GM18867 (cell line): Measurements from ENCODE around the gene ANTKMT.
A peak's percentile ranks its signal among the peaks of the same experiment; 100 is the strongest.
"Not testable (repeated sequence)": the region's sequence is repeated elsewhere in the genome, so short reads cannot be mapped to it uniquely, and the experiment has no call there.

ENCODE experiments used
- ATAC-seq: cut with Tn5 transposase; IDR thresholded peaks from one replicate; pipeline ENCODE4 v1.9.1; 2021; ENCODE audit warnings: mild to moderate bottlenecking, moderate library complexity; ENCODE audit not compliant: unreplicated experiment

ANTKMT gene

DNA sequence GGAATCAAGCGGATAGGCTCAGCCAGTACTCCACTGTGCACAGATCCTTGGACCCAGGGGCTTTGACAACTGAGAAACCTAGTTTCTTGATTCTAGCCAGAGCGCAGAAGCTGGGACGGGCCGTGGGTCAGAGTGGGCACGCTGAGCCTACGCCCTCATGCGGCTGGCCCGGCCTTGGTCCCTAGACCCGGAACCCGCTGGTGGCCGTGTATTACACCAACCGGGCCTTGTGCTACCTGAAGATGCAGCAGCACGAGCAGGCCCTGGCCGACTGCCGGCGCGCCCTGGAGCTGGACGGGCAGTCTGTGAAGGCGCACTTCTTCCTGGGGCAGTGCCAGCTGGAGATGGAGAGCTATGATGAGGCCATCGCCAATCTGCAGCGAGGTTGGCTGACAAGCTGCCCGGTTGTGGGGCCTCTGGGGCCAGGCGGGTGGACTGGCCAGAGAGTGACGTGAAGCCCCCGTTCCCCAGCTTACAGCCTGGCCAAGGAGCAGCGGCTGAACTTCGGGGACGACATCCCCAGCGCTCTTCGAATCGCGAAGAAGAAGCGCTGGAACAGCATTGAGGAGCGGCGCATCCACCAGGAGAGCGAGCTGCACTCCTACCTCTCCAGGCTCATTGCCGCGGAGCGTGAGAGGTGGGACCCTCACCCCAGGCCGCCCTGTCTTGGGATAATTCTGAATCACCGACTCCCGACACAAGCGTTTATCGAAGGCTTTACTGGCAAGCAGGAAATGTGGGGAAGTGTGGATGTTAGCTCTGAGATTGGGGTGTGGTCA lies 39.8 kb upstream of the ANTKMT start:
- ATAC-seq, result no peak

- no peak for ATAC-seq
These were observed 39.1 kb upstream of the ANTKMT start for GRCh38 chr16:681746-682427.

DNA sequence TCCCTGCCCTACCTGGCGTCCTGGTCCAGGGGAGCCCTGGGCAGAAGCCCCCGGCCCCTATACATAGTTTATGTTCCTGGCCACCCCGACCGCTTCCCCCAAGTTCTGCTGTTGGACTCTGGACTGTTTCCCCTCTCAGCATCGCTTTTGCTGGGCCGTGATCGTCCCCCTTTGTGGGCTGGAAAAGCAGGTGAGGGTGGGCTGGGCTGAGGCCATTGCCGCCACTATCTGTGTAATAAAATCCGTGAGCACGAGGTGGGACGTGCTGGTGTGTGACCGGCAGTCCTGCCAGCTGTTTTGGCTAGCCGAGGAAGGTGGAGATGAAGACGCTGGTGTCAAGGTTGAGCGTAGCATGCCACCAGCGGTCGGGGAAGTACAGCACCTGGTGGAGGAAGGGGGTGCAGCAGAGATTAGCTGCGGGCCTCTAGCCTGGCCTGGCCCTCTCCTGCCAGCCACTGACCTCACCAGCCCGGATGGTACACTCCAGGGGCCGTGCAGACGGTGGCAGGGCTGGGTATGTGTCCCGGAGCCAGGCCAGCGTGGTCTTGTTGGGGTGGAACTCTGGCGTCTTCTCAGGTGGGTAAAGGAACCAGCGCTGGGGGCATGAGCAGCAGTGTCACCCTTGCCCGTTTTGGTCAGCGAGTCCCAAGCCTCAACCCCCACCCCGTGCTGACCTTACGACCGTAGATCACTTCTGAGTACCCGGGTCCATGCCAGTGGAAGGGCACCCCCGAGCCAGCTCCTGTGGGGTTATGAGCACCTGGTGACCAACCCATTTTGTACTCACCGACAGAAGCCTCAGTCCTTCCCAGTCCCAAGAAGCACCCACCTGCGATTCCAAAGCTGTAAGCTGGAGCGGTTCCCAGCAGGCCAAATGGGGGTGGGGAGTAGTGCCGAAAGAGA lies 38.2 kb upstream of the ANTKMT start:
- no peak for ATAC-seq

- ATAC-seq, result no peak
These were observed 37.4 kb upstream of the ANTKMT start for GRCh38 chr16:683396-684070.

GRCh38 chr16:684071-684794 lies 36.7 kb upstream of the ANTKMT start, which contains the start of gene JMJD8:
Gene JMJD8, minus strand, starts transcription at chr16:684334. Its CDS starts 15 bp downstream, at chr16:684319.
- peak; percentile 68 for ATAC-seq

DNA sequence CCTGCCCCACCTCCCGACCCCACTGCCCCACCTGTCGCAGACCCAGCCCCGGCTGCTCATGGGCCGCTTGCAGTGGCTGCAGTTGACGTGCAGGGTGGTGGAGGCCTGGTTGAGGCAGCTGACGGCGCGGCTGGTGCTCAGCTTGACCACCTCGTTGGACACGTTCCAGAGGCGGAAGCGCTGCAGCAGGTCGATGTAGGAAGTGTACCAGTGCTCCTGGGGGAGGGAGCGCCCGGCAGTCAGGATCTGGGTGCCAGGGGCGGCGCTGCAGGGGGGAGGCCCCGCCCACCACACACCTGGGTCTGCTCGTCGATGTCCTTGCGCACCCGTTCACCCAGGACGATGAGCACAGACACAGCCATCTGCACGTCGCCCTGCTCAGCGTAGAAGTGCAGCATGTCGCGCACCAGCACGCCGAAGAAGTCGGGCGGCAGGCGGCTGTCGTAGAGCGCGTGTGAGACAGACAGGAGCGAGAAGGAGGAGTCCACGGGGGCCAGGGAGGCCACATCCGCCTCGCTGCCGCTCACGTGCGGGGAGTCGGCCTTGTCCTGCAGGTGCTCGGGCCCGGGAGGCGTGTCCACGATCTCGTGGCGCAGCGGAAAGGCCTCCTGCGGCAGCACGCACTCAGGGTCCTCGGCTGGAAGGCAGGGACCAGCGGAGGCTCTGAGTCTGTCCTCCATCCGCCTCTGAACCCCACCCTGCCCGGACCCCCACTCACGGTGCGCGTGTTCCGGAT lies 35.8 kb upstream of the ANTKMT start:
- no peak for ATAC-seq

DNA sequence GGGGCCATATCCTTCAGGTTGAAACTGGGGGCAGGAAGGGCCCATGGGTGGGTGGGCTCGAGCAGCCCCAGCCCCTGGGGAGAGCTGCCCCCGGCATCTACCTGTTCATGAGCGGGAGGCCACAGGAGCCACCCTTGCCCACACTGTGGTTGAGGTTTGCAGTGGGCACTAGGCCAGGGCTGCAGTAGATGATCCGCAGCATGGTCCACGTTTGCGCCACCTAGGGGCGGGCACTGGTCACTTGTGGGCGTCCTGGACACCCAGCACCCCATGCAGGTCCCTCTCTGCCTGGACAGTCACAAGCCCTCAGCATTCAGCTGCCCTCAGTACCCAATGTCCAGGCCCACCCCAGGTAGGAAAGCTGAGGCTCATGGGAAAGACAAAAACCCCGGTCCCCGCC lies 35.0 kb upstream of the ANTKMT start:
- no peak for ATAC-seq

DNA sequence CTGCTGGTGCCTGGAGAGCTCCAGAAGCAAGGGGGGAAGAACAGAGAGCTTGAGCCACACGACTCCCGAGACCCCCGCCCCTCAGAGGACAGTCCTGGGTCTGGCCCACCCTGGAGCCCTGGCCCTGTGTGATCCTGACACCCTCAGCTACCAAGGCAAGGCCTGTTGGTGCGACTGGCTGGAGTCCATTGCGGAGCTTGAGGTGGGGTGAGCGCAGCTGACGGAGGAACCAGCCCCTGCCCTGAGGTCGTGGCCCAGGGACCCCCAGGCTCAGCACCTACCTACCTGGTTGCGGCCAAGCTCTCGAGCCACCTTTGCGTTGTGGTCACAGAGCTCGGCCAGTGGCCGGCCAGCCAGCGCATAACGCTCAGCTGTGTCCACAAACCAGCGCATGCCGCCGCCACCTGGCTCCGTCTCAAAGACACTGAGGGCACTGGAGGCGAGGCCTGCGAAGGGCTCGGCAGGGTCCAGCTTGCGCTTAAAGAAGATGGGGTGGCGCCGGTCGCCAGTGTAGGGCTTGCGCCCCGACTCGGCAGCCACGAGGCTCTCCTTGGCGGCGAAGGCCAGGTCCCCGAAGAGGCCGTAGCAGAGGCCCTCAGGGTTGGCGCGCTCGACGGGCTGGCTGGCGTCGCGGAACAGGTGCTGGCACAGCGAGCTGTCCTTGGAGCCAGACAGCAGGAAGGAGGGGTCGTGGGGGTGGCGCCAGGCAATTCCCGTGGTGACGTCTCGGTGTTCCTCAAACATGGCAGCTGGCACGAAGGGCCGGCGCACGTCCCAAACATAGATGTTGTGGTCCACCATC lies 34.3 kb upstream of the ANTKMT start:
- ATAC-seq, result no peak

DNA sequence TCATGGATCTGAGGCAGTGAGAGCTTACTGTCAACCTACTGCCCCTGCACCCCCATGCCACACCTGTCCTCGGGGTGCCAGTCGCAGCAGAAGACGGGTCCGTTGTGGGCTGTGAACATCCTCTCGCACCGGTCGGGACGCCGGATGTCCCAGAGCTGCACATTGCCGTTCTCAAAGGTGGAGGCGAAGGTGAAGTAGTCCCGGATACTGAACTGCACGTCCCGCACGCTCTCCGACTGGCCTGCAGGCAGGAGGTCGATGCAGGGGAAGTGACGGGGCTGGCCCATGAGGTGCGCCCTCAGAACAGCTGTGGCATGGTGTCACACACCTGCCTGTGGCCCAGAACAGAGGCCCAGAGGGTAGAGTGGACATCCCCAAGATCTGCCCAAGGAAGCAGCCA lies 33.4 kb upstream of the ANTKMT start:
- ATAC-seq, result no peak

DNA sequence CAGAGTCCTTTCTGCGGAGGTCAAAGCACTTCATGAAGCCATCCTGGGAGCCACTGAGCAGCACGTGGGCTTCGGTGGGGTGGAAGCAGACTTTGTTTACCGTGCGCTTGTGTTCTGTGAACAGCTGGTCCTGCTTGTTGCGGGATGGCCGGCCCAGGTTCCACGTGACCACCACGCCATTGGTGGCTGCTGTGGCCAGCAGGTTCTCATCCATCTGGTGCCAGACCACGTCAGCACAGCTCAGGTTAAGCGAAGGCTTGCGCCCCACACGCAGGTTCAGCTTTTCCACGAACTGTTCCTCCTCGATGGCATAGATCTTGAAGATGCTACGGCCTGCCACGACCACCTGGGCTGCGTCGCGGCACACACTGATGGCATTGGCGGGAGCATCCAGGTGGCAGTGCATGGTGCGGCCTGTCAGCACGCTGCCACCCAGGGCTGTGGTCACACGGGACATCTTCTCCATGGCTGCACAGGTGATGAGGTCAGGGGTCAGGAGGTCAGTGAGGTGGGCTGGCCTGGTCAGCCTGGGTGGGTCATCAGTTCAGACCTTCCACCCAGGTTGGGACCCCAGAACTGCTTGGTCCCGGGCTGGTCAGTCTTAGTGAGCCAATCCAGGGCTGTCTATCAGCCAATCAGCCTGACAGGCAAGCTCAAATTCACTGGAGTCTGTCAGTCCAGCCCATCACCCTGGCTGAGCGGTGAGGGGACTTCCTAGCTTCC lies 31.6 kb upstream of the ANTKMT start:
- ATAC-seq, result no peak

GRCh38 chr16:691242-691641 lies 29.7 kb upstream of the ANTKMT start:
- not testable (repeated sequence) for ATAC-seq

DNA sequence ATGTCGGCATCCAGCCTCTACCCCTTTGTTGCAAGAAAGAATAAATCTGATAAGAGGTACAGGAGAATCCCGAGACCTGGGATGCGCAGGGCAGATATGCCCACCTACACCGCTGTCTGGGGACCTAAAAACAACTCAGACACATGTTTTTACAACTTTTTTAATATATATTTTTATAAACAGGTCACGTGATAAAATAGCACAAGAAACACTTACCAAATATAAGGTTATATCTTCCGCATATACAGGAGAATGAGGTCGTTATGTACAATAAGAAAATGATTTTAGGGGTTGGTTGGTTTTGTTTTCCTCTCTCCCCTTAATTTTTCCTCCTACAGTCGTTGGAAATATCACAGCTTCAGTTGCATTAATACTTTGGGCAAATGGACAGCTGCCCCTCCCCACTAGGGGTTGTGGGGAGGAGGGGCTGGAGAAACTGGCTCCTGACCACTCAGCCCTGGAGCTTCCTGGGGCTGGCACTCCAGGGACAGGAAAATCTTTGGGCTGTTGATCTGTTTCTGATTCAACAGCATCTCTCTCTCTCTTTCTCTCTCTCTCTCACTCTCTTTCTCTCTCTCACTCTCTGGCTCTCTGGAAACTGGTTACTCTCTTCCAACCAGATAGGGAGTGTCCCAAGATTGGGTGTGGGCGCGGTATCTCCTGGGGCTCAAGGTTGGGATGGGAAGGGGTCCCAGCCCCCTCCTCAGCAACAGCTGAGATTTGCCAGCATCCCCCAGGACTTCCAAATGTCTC lies 28.4 kb upstream of the ANTKMT start:
- no peak for ATAC-seq

DNA sequence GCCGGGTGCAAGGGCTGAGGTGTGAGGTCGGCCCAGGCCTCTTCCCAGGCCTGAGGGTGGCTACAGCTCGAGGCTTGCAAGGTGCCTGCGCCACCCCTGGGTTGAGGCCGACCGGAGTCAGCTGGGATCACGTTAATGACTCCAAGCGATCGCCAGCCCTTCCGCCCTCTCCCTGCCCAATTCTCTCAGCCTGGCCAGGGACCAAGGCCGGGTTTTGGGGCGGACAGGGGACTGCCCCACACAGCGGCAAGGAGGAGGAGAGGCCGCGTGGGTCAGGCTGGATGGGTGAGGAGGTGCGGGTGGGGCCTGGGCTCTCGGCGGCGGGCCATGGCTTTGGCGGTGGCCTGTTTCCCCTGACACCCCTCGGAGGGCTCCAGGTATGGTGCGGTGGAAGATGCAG lies 27.6 kb upstream of the ANTKMT start:
- no peak for ATAC-seq

DNA sequence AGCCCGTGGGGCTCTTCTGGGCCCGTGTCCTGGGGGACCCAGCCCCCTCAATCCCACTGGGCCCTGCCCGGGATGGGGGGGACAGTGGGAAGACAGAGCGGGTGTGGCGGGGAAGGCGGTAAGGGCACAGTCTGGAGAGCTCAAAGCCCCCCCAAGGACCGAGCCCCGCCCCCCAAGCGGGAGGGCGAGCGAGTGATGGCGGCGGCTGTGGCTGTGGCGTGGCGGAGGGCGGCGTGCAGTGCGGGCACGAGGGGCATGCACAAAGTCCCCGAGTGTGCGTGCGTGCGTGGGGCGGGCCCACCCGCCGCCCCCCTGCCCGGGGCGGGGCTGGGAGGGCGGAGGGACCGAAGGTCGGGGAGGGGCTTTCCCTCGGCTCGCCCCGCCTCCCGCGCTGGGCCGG lies 27.2 kb upstream of the ANTKMT start:
- ATAC-seq, result no peak

- ATAC-seq, result no peak
These were observed 26.6 kb upstream of the ANTKMT start for GRCh38 chr16:694187-694862.

- ATAC-seq, result no peak
These were observed 26.0 kb upstream of the ANTKMT start for GRCh38 chr16:694863-695354.
